ENCODE data around the gene BCL11A.

The BCL11A gene

DNA sequence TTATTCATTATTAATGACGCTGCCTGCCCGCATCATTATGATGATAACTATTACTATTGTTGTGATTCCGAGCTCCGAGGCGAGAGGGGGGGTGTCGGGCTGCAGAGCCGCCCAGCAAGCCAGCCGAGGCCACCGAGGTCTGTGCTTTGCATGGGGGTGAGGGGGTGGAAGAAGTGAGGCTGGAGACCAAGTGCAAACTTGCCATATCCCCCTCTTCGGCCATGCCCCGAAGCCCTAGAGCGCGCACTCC is 3.6 kb downstream of the BCL11A start:
- H3K27ac ChIP-seq = no peak overlapping the region

DNA sequence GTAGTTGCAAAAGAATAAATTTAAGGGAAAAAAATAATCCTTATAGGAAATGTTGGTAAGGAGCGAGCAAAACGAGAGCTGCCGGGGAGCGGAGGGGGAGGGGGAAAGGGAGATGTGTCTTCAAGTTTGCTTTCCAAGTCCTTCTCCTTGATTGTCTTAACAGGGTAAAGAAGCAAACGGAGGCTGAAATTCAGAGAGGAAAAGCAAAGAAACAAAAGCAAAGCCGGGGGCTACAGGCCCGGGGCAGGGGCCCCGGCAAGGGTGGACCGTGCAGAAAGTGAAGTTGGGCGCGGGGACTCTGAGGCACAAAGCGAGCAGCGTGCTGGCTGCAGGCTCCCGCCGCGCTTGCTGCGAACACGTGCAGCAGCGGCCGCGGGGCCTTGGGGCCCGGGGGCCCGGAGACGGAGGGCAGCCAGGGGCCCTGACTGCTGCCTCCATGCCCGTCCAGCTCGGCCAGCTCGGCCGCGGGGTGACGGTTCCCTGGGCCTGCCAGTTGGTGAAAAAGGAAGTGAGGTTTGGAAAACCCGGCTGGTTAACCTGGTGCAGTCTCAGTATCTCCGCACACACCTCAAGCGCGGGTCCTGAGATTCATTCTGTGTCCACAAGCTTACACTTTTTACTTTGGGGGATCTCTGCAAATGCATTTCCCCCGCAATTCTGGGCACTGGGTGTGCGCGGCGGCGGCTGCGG is 4.1 kb downstream of the BCL11A start:
- H3K27ac ChIP-seq = no peak overlapping the region
- no peak for TF ChIP-seq ZFX (IDR thresholded peaks at IDR 0.05)

More for the DNA sequence above, 3.6 kb downstream of the BCL11A start:
- TF ChIP-seq ZFX (IDR thresholded peaks at IDR 0.05) = no peak
- TF ChIP-seq, protein P1, sequence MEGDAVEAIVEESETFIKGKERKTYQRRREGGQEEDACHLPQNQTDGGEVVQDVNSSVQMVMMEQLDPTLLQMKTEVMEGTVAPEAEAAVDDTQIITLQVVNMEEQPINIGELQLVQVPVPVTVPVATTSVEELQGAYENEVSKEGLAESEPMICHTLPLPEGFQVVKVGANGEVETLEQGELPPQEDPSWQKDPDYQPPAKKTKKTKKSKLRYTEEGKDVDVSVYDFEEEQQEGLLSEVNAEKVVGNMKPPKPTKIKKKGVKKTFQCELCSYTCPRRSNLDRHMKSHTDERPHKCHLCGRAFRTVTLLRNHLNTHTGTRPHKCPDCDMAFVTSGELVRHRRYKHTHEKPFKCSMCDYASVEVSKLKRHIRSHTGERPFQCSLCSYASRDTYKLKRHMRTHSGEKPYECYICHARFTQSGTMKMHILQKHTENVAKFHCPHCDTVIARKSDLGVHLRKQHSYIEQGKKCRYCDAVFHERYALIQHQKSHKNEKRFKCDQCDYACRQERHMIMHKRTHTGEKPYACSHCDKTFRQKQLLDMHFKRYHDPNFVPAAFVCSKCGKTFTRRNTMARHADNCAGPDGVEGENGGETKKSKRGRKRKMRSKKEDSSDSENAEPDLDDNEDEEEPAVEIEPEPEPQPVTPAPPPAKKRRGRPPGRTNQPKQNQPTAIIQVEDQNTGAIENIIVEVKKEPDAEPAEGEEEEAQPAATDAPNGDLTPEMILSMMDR (conservative IDR thresholded peaks at IDR 0.05) = no peak

GRCh38 chr2:60548845-60549237 is 4.6 kb downstream of the BCL11A start:
- no peak overlapping the region for H3K27ac ChIP-seq
- no peak for TF ChIP-seq ZFX (IDR thresholded peaks at IDR 0.05)
- TF ChIP-seq, protein P1 (conservative IDR thresholded peaks at IDR 0.05) = no peak

DNA sequence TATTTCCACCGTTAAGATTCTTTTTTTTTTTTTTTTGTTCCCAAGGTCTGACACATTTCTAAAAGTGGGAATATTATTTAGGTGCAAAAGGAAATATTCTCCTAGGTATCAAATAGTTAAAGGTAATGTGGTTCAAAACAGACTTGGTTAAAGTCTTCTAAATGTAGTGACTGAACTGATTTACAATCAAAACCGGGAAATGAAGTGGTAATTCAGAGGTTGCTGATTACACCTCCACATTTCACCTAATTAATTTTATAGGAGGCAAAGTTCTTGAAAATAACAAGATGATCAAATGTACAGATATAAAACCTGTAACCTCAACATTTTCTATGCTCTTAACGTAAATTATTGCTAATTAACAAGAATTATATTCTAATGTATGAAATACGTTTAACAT is 5.1 kb downstream of the BCL11A start:
- no peak for TF ChIP-seq ZFX (IDR thresholded peaks at IDR 0.05)
- TF ChIP-seq, protein P1 (conservative IDR thresholded peaks at IDR 0.05) = no peak
- H3K27ac ChIP-seq = no peak overlapping the region

GRCh38 chr2:60547841-60548240 is 5.6 kb downstream of the BCL11A start:
- TF ChIP-seq, protein P1 (conservative IDR thresholded peaks at IDR 0.05) = no peak
- no peak for TF ChIP-seq ZFX (IDR thresholded peaks at IDR 0.05)
- H3K27ac ChIP-seq = no peak overlapping the region

DNA sequence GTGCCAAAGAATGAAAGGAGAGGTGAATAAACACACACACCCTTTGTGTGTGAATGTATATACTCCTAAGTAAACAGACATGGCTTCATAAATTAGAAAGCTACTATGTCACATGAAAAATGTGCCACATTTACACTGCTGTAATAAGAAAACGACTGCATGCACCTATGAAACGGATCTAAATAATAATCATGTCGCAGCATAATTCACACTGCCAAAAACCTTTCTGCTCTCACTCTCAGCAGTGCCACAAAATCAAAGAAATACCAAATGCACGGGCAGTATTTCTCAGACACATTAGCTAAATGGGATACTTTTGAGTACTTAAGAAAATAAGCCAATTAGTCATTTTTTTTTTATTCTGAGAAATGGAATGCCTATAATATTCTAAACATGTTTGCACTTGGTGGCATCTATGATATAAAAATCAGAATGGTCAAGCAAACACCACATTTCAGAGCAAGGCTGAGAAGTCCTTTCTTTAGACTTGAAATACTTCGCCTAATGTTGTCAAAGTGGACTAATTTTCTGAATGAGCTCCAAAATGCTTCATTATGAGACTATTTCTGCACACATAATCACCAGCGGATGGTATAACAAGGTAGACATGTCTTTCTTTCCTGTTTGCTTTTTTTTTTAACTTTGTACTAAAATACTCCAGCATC is 6.6 kb downstream of the BCL11A start:
- no peak overlapping the region for H3K27ac ChIP-seq
- TF ChIP-seq, protein P1 (conservative IDR thresholded peaks at IDR 0.05) = no peak
- TF ChIP-seq ZFX (IDR thresholded peaks at IDR 0.05) = no peak

DNA sequence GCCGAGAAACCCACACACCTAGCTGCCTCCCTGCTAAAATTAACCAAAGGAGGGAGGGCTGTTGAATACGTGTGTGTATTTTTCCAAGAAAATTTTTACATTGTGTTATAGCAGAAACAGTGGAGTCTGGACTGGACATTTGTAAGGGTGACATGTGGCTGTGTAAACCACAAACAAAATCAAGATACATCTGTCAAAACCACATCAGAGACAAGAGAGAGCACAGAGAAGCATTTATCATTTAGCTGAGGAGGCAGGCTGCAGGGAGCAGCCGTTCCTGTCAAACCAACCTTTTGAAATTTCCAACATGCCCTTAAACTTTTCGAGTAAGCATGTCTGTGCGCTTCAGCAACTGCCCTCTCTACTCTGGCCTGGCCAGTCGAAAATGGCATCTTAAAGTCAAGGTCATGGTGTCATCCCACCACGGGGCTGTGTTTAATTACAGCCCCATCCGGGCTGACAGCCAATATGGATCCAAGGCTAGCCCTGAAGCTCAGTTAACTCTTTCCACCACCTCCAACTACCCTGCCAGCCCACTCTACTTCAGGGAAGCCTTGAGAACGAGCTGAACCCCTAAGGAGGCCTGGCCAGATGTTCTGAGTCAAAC is 8.4 kb downstream of the BCL11A start:
- no peak overlapping the region for H3K27ac ChIP-seq
- no peak for TF ChIP-seq ZFX (IDR thresholded peaks at IDR 0.05)
- TF ChIP-seq, protein P1 (conservative IDR thresholded peaks at IDR 0.05) = no peak

Measured in C4-2B (cell line).